Brain pericyte (primary cell): ENCODE measurements around the gene NFX1.

Source experiments
- DNase-seq: peaks from one replicate; pipeline ENCODE4 v3.0.0-alpha.2; 2012; ENCODE audit warnings: low read depth, low spot score

Gene NFX1

DNA sequence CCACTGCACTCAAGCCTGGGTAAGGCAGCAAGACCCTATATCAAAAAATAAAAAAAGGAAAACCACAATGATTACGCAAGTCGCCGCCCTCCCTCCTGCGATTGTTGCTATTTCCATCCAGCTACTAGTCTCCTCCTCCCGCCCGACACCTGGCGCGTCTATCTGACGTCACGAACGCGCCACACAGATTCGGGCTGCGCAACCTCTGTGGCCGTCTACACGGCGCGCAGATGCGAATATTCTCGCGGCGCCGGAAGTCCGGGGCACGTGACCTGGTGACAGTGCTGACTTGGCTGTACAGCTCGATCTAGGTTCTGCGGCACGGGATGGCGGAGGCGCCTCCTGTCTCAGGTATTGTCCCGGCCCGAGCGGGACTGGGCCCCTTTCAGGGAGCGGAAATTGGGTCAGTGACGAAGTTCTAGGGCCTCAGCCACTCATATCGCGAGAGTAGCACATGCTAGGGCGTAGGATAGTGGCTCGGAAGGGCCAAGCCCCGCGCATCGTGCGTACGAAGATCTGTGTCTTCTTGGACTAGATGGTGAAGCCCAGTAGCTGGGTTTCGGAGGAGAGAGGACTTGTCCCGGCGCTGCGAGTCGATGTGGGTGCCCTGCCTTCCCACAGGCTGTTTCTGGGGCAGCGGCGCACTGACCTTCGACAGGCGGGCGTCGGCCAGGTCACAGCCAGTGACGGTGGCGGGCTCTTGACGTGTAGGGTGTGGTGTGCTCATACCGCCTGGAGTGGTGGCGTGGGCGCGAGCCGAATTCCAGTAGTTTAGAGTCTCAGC lies at the start of gene NFX1:
TSS of gene NFX1 (plus strand) at position 270 of the 784 bp plus-strand sequence. CDS start at position 327, 57 bp downstream.
- DNase-seq: peak; percentile 96

DNA sequence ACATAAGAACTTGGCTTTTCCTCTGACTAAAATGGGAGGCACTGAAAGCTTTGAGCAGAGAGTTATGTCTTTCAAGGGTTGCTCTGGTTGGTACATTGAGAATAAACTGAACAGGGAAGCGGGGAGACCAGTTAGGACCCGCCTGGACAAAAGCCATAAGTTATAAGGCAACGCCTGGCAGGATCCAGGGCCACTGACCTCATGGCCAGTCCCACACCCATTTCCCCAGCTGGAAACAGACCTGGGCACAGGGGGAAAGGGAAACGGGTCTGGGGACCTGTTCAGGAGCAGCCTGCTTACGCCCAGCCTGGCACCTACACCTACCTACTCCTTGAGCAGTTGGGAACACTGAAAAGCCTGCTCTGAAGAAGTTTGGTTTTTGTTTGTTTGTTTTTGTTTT lies 49.0 kb upstream of the NFX1 start:
- DNase-seq: no peak

DNA sequence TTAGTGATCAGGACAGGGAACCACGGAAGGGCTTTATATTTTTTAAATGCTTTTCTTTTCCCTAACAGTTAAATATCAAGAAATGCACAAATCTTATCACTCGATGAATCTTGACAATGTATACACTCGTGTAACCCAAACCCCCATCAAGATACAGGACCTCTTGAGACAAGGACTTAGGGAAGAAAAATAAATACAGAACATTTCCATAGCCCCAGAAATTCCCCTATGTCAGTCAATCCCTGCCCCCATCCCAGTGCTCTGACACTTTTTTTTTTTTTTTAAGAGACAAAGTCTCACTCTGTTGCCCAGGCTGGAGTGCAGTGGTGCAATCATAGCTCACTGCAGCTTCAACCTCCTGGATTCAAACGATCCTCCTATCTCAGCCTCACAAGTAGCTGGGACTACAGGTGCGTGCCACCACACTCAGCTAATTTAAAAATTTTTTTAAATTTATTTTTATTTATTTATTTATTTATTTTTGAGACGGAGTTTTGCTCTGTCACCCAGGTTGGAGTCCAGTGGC lies 47.6 kb upstream of the NFX1 start:
- no peak for DNase-seq

DNA sequence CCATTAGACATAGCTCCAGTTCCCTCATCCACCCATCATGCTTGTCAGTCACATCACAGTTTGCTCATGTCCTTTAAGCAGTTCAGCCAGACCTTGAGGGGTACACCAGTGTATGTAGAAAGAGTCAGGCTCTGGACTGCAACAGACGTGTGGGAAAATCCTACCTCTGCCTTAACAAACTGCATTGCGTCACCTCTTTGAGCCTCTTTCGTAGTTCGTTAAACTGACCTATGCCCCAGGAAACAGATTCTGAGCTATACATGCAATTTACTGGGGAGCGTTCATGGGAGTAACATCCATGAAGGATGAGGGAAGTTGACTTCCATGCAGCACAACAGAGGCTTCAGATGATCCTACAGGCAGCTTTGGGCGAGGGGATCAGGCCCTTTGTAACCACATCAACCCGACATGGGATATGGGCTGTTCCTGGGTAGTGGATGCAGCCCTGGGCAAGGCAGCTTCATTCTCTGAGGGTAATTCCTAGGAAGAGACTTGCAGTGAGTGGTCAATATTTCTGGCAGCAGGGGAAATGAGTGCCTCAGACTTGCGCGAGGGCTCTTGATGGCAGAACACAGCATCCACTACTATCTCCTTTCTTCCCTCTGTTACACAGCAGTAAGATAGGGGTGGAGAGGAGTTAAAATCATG lies 46.1 kb upstream of the NFX1 start:
- DNase-seq: no peak

DNA sequence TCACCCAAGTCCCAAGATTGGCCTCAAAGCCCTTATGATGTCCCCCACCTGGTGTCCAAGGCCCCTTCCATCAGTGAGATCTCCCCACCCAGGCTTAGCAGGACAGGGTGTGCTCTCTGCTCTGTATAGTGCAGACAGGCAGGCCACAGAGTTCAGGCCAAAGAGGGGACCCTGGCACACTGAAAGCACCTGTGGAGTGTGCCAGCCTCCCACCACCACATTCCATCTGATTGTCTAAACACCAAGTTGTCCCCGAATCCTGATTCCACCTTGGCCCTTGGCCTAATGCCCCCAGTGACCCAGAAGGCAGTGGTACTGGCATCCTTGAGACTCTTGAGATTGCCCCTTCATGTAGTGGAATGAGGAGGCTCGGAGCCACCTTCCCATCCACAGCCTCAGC lies 45.0 kb upstream of the NFX1 start:
- DNase-seq: no peak

DNA sequence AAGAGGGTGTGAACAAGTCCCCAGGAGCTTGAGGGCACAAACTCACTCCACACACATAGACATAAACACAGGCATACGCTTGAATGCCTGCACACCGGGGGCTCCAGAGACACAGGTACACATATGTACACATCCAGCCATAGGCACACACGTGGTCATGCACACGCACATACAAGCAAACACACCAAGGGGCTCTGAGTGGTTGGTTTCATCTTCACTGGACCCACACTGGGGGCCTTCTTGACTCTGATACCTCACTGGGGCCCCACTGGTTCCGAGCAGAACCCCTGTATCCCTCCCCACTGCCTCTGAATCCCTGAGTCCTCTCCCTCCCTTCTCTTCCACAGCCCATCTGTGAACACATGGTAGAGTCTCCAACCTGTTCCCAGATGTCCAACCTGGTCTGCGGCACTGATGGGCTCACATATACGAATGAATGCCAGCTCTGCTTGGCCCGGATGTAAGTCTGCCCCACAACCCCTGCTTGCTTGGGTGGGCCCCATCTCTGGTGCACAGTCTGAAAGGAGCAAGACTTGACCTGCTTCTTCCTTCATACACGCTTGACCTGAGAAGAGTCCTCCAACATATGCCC lies 44.0 kb upstream of the NFX1 start:
- no peak for DNase-seq

DNA sequence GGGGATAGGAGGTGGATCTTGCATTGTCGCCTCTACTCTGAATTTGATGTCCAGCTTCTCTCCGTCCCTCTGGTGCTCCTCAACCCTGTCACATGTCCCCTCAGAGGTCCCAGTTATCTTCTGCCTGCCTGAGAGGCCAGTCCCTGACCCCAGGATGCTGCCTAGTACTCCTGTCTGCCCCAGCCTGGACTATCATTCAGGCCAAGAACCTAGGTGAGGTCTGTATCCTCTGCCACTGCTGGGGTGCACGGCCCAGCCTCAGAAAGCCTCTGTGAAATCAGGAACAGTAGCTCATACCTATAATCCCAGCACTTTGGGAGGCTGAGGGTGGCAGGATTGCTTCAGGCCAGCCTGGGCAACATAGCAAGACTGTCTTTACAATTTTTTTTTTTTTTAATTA lies 41.7 kb upstream of the NFX1 start:
- no peak for DNase-seq

DNA sequence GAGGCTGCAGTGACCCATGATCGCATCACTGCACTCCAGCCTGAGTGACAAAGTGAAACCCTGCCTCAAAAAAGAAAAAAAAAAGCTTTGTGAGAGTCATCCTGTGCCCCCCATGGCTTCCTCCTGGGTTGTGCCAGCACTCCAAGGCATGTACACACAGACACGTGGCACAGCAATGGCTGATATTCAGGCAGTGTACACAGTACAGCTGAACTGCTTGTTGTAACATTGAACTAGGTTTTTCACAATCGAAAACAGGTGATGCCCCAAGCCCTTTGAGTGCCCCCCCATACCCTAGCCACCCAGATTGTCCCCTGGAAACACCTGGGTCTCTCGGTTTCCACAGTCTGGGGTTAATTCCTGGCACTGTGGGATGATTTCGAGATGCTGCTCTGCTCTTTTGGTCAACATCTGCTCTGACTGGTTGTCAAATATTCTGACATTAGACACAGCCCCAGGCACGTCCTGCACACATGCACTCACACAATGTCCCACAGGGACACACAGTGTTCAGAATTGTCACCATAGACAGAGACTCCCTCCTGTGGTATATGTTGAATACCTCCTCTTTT lies 41.1 kb upstream of the NFX1 start:
- DNase-seq: no peak

DNA sequence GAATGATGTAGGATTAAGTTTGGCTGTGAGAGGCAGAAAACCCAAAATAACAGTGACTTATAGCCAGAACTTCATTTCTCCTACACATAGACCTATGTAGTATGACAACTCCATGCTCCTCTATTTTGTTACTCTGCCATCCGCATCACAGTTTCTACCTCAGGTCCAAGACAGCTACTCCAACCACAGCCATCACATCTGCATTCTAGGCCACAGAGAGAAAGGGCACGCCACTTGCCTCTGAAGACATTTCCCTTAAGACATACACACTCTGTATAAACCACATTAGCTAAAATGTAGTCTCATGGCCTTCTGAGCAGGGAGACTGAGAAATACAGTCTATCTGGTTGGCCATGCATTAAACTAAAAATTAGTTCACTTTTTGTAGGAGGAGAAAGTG lies 40.3 kb upstream of the NFX1 start:
- no peak for DNase-seq

DNA sequence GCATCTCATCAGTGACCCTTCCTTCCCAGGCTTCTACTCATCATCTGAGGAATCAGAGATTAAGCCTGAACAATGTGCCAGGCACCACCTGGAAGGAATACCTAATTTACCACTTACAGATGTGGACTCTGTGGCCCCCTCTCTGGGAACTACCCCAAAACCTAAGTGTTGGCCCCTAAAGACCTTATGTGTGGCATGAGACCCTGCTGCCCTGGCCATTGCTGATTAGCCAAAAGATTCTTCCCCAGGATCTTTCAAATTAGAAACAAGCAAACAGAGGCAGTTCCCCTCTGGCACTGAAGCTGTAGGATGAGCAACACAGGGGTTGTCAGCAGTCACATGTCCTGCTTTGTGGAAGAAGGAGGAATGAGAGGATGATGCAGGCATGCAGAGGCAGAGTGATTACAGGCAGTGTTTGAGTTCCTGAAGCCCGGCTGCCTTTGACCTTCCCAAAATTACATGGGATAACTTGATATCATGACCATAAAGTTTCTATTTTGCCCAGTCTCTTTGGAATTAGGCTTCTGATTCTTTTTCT lies 39.8 kb upstream of the NFX1 start:
- DNase-seq: no peak

DNA sequence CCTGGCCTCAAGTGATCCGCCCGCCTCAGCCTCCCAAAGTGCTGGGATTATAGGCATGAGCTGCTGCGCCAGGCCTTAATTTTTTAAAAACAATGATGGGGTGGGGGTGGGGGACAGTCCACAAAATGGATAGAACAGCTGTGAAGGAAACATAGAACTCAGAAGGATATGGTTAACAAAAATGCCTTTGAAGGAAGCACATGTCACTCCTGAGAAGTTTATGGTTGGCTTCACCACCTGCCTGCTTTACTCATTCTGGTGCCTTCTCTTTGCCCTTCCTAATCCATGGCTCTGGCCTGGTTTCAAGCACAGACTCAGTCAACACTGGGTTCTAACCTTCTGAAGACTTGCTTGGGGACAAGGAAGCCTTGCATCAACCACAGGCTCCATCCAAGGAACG lies 36.1 kb upstream of the NFX1 start:
- no peak for DNase-seq

DNA sequence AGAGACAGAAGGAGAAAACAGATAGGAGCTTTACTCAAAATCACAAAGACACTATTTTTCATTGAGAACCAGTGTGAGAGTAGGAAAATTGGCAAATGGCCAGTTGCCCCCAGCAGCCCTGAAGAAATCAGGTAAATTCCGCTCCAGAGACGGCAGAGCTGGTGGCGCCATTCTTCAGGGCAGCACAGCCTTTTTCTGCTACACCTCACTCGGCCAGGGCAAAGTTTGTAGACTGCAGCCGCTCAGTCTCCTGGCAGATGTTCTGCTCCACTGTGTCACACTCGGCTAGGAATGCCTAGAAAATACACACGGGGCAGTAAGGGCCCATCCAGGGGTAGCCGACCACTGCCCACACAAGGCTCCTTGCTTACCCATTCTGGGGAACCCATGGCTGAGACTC lies 35.3 kb upstream of the NFX1 start:
- DNase-seq: no peak

DNA sequence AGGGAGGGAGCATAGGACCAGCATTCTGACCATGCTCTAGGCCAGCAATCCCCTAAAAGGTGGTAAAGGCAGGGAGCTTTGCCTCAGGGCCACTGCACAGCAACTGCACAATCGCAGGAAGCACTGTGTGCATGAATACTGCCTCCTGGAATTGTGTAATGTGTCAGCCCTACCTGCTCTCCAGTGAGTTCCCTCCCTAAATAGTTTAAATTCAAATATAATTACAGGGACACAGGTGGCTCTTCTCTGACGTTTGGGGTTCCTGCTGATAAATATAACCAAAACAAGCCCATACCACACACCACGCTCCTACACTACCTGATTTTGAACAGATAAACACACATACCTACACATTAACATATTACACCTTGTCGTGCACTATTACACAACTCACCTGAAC lies 34.8 kb upstream of the NFX1 start:
- no peak for DNase-seq

DNA sequence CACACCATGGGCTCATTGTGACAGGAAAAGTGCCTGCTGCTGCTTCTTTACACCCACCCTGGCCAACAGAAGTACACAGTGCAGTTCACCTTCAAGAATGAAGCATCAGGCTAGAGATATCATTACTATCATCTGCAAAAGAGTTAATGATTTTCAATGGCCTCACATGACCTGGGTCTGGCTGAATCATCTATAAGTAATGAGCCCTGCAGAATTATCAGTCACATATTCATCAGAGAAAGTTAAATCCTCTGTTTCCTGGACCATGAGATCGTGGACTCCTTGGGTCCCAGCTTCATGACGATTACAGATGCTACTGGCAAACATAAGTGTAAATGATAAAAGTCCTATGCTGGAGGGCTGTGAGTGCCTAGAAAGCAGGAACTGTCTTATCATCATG lies 34.1 kb upstream of the NFX1 start:
- DNase-seq: no peak

DNA sequence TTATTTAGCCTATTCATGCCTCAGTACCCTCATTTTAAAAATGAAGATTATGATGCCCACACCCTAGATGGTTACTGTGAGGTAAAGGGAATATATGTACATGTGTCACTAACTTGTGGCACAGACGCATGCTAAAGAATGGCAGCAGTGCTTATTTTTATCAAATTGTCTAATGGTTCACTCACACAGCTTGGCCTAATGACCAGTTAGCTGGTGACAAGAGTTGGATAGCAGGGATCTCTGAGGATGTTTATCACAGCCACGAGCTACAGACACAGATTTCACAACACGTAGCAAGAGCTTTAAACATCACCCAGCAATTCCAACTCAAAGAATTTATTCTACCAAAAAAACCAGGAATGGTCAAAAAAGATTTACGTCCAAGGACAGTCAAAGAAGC lies 33.0 kb upstream of the NFX1 start:
- no peak for DNase-seq

DNA sequence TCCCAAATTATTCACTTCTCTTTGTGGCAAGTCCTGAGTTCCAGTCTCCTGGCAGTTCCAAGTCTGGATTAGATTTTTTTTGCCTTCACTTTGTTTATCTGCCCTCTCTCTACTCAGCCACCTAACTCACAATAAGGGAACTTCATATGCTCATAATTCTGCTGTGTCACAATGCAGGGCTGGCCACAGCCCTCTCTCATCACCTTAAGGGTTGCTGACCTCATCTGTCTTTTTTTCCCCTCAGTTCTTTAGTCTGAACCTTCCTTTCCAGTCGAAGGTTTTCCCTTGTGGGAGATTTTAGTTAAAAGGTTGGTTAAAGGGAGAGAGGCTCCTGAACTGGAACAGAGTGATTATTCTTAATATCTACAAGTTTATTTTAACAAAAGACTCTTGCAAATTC lies 29.9 kb upstream of the NFX1 start:
- no peak for DNase-seq

DNA sequence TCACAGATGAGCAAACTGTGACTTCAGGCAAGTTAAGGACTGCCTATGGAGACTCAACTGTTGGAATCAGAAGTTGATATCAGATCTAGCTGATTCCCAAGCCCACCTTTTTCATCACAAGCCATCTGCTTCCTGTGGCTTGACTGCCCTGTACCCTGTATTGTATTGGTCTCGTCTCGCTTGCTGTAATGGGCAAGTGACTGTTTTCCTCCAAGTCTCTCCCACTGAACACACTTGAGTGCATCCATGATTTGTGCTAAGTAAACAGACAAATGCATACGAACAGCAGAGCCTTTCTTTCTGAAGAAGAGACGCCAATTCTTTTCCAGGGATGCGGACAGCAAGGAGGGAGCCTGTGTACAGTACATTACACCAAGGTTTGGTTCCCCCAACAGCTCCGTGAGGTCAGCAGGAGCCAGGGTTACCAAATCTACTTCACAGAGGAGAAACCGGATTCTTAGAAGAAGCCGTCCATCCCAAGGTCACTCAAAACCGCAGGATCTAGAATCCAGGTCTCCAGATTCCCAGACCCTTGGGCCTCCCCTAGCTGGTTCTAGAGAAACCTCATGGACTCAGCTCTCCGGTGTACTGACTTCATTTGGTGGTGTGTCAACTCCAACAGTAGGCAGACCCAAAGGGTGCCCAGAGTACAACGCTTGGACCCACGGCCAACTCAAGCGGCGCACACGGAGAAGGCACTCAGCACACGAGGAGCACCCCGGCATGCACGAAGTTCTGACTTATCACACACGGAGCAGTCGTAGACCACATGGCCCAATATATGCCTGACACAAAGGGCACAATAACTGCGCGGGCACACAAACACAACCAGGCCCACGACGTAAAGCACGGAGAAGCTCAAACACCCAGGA lies 26.9 kb upstream of the NFX1 start:
- no peak for DNase-seq

DNA sequence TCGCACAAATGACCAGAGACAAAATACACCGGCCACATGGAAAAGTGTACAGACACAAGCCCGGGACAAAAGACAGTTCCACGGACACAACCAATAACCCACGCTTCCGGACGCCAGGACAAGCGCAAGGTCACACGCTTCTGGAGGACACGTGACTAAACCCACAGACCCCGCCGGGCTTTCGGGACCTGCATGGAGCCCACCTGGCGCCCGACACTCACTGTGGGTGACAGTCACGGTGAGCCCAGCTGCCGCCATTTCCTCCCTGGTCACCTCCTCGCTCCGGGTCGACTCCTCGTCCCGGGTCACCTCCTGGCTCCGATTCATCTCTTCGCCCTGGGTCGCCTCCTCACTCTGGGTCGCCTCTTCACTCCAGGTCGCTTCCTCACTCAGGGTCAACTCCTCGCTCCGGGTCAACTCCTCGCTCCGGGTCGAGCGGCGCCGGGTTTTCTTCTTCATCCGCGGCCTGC lies 26.3 kb upstream of the NFX1 start:
- no peak for DNase-seq

DNA sequence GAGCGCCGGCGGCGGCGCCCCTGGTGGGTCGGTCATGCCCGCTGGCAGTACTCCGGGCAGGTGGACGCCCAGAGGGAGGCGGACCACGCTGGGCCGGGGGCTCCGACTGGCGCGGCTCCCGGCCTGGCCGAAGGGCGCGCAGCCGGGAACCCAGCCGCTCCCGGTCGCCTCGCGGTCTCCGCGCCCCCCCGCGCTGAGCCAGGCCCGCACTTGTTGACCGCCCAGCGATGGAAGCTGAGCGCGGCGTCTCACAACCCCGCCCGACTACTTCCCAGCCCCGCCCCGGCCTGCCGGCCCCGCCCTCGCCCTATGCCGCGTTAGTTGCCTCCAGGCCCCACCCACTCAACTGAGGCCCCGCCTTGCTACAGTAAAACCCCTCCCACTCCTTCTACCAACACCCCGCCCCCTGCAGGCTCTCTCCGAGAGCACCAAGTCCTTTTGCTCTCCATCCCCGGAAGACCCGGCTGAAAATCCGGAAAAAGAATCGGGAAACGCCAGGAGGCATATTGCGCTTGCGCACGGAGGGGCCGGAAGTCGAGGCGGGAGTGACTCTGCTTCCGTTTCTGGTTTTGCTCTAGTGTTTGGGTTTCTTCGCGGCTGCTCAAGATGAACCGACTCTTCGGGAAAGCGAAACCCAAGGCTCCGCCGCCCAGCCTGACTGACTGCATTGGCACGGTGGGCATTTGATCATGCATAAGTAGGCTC lies 25.7 kb upstream of the NFX1 start, which contains the start of the genes BAG1 and CHMP5:
TSS of gene BAG1 (minus strand) at position 236 of the 705 bp plus-strand sequence.
TSS of gene CHMP5 (plus strand) at position 577 of the 705 bp plus-strand sequence. CDS start at position 607, 30 bp downstream.
- peak; percentile 97 for DNase-seq

DNA sequence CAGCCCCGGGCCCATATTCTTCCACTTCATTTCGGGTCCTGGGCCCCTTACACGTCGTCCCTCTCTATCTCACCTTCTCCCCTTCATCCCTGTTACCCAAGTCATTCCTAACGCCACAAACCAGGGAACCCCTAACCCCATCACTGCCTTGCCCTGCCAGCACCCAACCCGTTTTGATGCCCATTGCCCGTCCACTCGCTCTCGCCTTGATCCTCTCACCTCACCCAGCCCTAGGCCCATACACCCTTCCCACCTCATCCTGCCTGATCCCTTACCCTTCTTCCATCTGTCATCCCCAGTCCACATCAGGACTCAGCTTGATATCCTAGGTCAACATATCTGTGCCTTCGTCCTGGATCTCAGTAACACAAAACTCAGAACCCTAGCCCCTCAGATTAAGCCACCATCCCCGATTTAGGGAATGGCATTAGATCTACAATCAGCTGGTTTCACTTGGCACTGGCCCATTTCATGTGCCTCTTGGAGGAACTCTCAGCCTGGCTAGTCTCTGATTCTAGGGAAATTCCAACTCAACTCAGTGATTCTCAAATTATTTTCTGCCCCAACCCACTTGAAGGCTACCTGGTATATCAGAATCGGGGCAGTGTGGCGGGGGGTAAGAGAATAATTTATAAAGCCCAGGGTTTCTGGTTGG lies 25.0 kb upstream of the NFX1 start:
- no peak for DNase-seq
